H9 (cell line): Measurements from ENCODE around the gene NEBL. TPM values are rescaled to one million over a fixed set of nuclear protein-coding genes. Genes with fewer than 3 reads are reported as not detected.

ENCODE experiments used
- DNase-seq: peaks from one replicate; pipeline ENCODE4 v3.0.0-alpha.2; 2017
- H2AFZ ChIP-seq: one replicate; pipeline ENCODE4 v1.6.1; 2013; ENCODE audit warnings: mild to moderate bottlenecking, low read length, control low read depth, moderate library complexity
- H2AK5ac ChIP-seq: 2 replicates; pipeline ENCODE4 v1.6.1; 2013; ENCODE audit warnings: low read length, control low read depth, mixed read lengths; ENCODE audit not compliant: insufficient read length
- H2BK120ac ChIP-seq: one replicate; pipeline ENCODE4 v1.6.1; 2013; ENCODE audit warnings: low read depth, mild to moderate bottlenecking, low read length, control low read depth, inconsistent platforms; ENCODE audit not compliant: poor library complexity, severe bottlenecking
- H2BK12ac ChIP-seq: 2 replicates; pipeline ENCODE4 v1.6.1; 2013; ENCODE audit warnings: low read length, control low read depth, mixed read lengths, low read depth; ENCODE audit not compliant: insufficient read length
- H2BK15ac ChIP-seq: 2 replicates; pipeline ENCODE4 v1.6.1; 2013; ENCODE audit warnings: low read depth, low read length, control low read depth
- H2BK20ac ChIP-seq: one replicate; pipeline ENCODE4 v1.6.1; 2013; ENCODE audit warnings: low read depth, mild to moderate bottlenecking, low read length, control low read depth, inconsistent platforms; ENCODE audit not compliant: poor library complexity, severe bottlenecking
- H2BK5ac ChIP-seq: 2 replicates; pipeline ENCODE4 v1.6.1; 2013; ENCODE audit warnings: low read length, control low read depth, mixed read lengths; ENCODE audit not compliant: insufficient read length
- H3K14ac ChIP-seq: 2 replicates; pipeline ENCODE4 v1.6.1; 2013; ENCODE audit warnings: low read length, control low read depth; ENCODE audit not compliant: insufficient read depth
- H3K18ac ChIP-seq: 2 replicates; pipeline ENCODE4 v1.6.1; 2013; ENCODE audit warnings: low read depth, mild to moderate bottlenecking, mixed read lengths, low read length, control low read depth; ENCODE audit not compliant: insufficient read length
- H3K23ac ChIP-seq: 2 replicates; pipeline ENCODE4 v1.6.1; 2013; ENCODE audit warnings: low read length, control low read depth, mixed read lengths, low read depth; ENCODE audit not compliant: insufficient read length
- H3K23me2 ChIP-seq: 2 replicates; pipeline ENCODE4 v1.6.1; 2013; ENCODE audit warnings: low read depth, mild to moderate bottlenecking, mixed read lengths, low read length, control low read depth; ENCODE audit not compliant: insufficient read length, poor library complexity, severe bottlenecking
- H3K27ac ChIP-seq: 2 replicates; pipeline ENCODE4 v1.5.1; 2013; ENCODE audit warnings: low read length, control low read depth, mixed read lengths, low read depth; ENCODE audit not compliant: insufficient read length
- H3K27me3 ChIP-seq: 2 replicates; pipeline ENCODE4 v1.6.1; 2013; ENCODE audit warnings: low read length, control low read depth, inconsistent platforms; ENCODE audit not compliant: insufficient read depth
- H3K4ac ChIP-seq: 2 replicates; pipeline ENCODE4 v1.6.1; 2013; ENCODE audit warnings: low read depth, mild to moderate bottlenecking, control low read depth, inconsistent platforms, low read length, moderate library complexity
- H3K4me1 ChIP-seq: 2 replicates; pipeline ENCODE4 v1.6.1; 2013; ENCODE audit warnings: low read length, control low read depth, inconsistent platforms; ENCODE audit not compliant: insufficient read depth
- H3K4me2 ChIP-seq: 2 replicates; pipeline ENCODE4 v1.6.1; 2013; ENCODE audit warnings: low read length, control low read depth, mixed read lengths; ENCODE audit not compliant: insufficient read length, insufficient read depth
- H3K56ac ChIP-seq: 2 replicates; pipeline ENCODE4 v1.6.1; 2013; ENCODE audit warnings: low read depth, mild to moderate bottlenecking, mixed read lengths, low read length, control low read depth; ENCODE audit not compliant: insufficient read length
- H3K79me1 ChIP-seq: 2 replicates; pipeline ENCODE4 v1.6.1; 2013; ENCODE audit warnings: low read depth, mild to moderate bottlenecking, moderate library complexity, low read length, control low read depth, inconsistent platforms; ENCODE audit not compliant: insufficient read depth, poor library complexity, severe bottlenecking
- H3K79me2 ChIP-seq: 2 replicates; pipeline ENCODE4 v1.6.1; 2013; ENCODE audit warnings: low read length, control low read depth, inconsistent platforms; ENCODE audit not compliant: insufficient read depth
- H3K9ac ChIP-seq: 2 replicates; pipeline ENCODE4 v1.6.1; 2013; ENCODE audit warnings: low read length, control low read depth, mixed read lengths; ENCODE audit not compliant: insufficient read length; ENCODE audit errors: extremely low read depth
- H3K9me3 ChIP-seq: one replicate; pipeline ENCODE4 v1.6.1; 2013; ENCODE audit warnings: low read depth, low read length, inconsistent platforms; ENCODE audit not compliant: control insufficient read depth
- H3T11ph ChIP-seq: one replicate; pipeline ENCODE4 v1.6.1; 2013; ENCODE audit warnings: mild to moderate bottlenecking, low read length, control low read depth, inconsistent platforms
- H4K20me1 ChIP-seq: one replicate; pipeline ENCODE4 v1.6.1; 2013; ENCODE audit not compliant: control insufficient read depth, insufficient read length, insufficient read depth
- H4K5ac ChIP-seq: 2 replicates; pipeline ENCODE4 v1.6.1; 2013; ENCODE audit warnings: low read depth, mild to moderate bottlenecking, mixed read lengths, low read length, control low read depth; ENCODE audit not compliant: insufficient read length
- H4K8ac ChIP-seq: replicated peaks from 2 replicates; pipeline ENCODE4 v1.6.1; 2013; ENCODE audit warnings: low read length, control low read depth, mixed read lengths, low read depth; ENCODE audit not compliant: insufficient read length
- H4K91ac ChIP-seq: 2 replicates; pipeline ENCODE4 v1.6.1; 2013; ENCODE audit warnings: low read depth, mild to moderate bottlenecking, moderate library complexity, mixed read lengths, low read length, control low read depth; ENCODE audit not compliant: insufficient read length
- H3K27ac Mint-ChIP-seq, 3 experiments: 2 replicates in 2 of 3; 3 replicates in 1 of 3; pipeline ENCODE4 v1.8.0; 2020 to 2021; ENCODE audit warnings: mixed read lengths in 3 of 3, mild to moderate bottlenecking in 1 of 3, moderate library complexity in 1 of 3
- H3K27me3 Mint-ChIP-seq: 2 replicates; pipeline ENCODE4 v1.8.0; 2021; ENCODE audit warnings: low read depth, mild to moderate bottlenecking, moderate library complexity, mixed read lengths
- H3K36me3 Mint-ChIP-seq, 3 experiments: 2 replicates in 2 of 3; 3 replicates in 1 of 3; pipeline ENCODE4 v1.8.0; 2020 to 2021; ENCODE audit warnings: low read depth in 3 of 3, mixed read lengths in 3 of 3; ENCODE audit not compliant: insufficient read depth in 1 of 3
- H3K4me1 Mint-ChIP-seq, 2 experiments: 2 replicates each; pipeline ENCODE4 v1.8.0; 2020; ENCODE audit warnings: mixed read lengths in 2 of 2
- H3K4me3 Mint-ChIP-seq, 2 experiments: 2 replicates in 1 of 2; 3 replicates in 1 of 2; pipeline ENCODE4 v1.8.0; 2020 to 2021; ENCODE audit warnings: mild to moderate bottlenecking in 2 of 2, mixed read lengths in 2 of 2, moderate library complexity in 1 of 2
- H3K9me3 Mint-ChIP-seq, 2 experiments: 2 replicates in 1 of 2; 3 replicates in 1 of 2; pipeline ENCODE4 v1.8.0; 2020; ENCODE audit warnings: mild to moderate bottlenecking in 2 of 2, mixed read lengths in 2 of 2, moderate library complexity in 1 of 2
- WGBS: extraction: QIAGEN DNeasy Blood & Tissue Kit; methylation state at CpG from one replicate; pipeline ENCODE4 v1.1.7; 2013; ENCODE audit warnings: missing lambda C conversion rate, low lambda C conversion rate, mixed read lengths; ENCODE audit not compliant: insufficient read length; ENCODE audit errors: extremely low coverage; 5-methylcytosine and 5-hydroxymethylcytosine counted together
- total RNA-seq: library from RNA; stranded (reverse); gene quantifications from 2 replicates; pipeline ENCODE4 v1.2.1, GENCODE V29; 2021
- TF ChIP-seq, protein P1 (sequence below): fragments of 200-600 bp; sonication (generic); conservative IDR thresholded peaks from 3 replicates; pipeline ENCODE4 v1.8.0; 2021; ENCODE audit warnings: antibody characterized with exemption, mild to moderate bottlenecking

The NEBL gene
- total RNA-seq, 1 experiment from 2014 or later, result 20.9 TPM

DNA sequence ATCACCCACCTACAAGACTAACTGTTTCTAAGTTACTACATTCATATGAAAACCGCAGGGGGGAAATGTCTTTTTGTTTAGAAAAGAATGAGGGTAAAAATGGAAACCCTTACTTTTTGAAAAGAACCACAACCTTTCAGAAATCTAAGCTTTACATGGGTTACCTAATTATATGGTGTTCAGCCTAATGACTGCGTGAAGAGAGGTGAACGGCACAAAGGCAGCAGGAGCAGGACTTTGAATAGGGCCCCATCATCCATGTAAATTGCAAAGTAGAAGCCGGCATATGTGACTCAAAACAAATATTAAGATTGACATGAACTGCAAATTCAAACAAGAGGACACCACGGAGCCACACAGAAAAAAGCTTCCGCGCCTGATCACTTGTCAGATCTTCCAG is 25.1 kb downstream of the NEBL start:
- Mint-ChIP-seq H3K9me3 (no peaks in the 10 kb centered on the region), H3K27ac (peak overlapping the region in 2 of 3 experiments; percentile 19 to 81; a peak in 2 of 7 replicates), H3K36me3 (no peaks in the 10 kb centered on the region; a peak in 1 of 7 replicates), H3K4me1 (peaks cover 13 to 16% of the 10 kb centered on the region in 2 experiments), H3K27me3 (no peaks in the 10 kb centered on the region), H3K4me3 (no peak overlapping the region)
- H3K23ac ChIP-seq, result no peak overlapping the region
- no peak overlapping the region for H2AFZ ChIP-seq
- H3T11ph ChIP-seq, result no peak overlapping the region
- no peak overlapping the region for H2BK15ac ChIP-seq
- H2AK5ac ChIP-seq, result no peak overlapping the region
- no peak for DNase-seq
- no peaks in the 10 kb centered on the region for H3K23me2 ChIP-seq
- H4K91ac ChIP-seq, result no peak overlapping the region
- H2BK20ac ChIP-seq, result no peak overlapping the region
- H3K56ac ChIP-seq, result no peak overlapping the region
- H3K4me1 ChIP-seq, result no peaks in the 10 kb centered on the region; the same call in 1 of the 2 replicates
- H3K4me2 ChIP-seq, result peak overlapping the region; percentile 11
- no peak overlapping the region for H2BK12ac ChIP-seq
- H3K14ac ChIP-seq, result no peak overlapping the region
- no peaks in the 10 kb centered on the region for H4K20me1 ChIP-seq
- H2BK120ac ChIP-seq, result no peak overlapping the region
- H4K8ac ChIP-seq, result no peak overlapping the region
- H3K79me1 ChIP-seq, result no peaks in the 10 kb centered on the region
- H3K79me2 ChIP-seq, result no peaks in the 10 kb centered on the region
- H2BK5ac ChIP-seq, result no peak overlapping the region
- H3K4ac ChIP-seq, result no peak overlapping the region
- no peak overlapping the region for H4K5ac ChIP-seq
- TF ChIP-seq, protein P1, sequence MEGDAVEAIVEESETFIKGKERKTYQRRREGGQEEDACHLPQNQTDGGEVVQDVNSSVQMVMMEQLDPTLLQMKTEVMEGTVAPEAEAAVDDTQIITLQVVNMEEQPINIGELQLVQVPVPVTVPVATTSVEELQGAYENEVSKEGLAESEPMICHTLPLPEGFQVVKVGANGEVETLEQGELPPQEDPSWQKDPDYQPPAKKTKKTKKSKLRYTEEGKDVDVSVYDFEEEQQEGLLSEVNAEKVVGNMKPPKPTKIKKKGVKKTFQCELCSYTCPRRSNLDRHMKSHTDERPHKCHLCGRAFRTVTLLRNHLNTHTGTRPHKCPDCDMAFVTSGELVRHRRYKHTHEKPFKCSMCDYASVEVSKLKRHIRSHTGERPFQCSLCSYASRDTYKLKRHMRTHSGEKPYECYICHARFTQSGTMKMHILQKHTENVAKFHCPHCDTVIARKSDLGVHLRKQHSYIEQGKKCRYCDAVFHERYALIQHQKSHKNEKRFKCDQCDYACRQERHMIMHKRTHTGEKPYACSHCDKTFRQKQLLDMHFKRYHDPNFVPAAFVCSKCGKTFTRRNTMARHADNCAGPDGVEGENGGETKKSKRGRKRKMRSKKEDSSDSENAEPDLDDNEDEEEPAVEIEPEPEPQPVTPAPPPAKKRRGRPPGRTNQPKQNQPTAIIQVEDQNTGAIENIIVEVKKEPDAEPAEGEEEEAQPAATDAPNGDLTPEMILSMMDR, result no peak
- no CpG with 5 or more reads among the region's 7 CpGs for WGBS
- H3K27ac ChIP-seq, result no peak overlapping the region
- H3K9me3 ChIP-seq, result no peaks in the 10 kb centered on the region
- H3K9ac ChIP-seq, result no peak overlapping the region
- no peaks in the 10 kb centered on the region for H3K27me3 ChIP-seq
- H3K18ac ChIP-seq, result no peak overlapping the region
